GM18508 (cell line): ENCODE measurements around the gene PRELP.
"Not testable (repeated sequence)": the region's sequence is repeated elsewhere in the genome, so short reads cannot be mapped to it uniquely, and the experiment has no call there.

Experiments
- ATAC-seq: cut with Tn5 transposase; IDR thresholded peaks from one replicate; pipeline ENCODE4 v1.9.1; 2021; ENCODE audit warnings: moderate number of reproducible peaks; ENCODE audit not compliant: insufficient read depth, unreplicated experiment

The PRELP gene

DNA sequence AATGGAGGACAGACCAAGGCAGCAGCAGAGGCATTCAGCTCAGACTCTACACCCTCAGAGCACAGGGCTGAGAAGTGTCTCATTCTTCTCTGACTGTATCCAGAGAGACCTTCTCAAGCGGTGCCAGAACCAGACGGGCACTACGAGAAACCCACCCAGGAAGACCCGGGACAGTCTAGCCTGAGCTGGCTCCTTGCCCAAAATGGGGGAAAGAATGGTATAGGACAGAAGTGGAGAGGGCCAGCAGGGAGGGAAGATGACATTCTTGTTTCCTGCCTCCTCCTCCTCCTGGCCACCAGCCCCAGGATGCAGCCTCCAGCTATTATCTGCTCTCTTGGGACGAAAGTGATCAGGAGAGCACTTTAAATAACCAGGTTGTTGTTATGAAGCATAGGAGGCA is 22.6 kb upstream of the PRELP start:
- no peak for ATAC-seq

DNA sequence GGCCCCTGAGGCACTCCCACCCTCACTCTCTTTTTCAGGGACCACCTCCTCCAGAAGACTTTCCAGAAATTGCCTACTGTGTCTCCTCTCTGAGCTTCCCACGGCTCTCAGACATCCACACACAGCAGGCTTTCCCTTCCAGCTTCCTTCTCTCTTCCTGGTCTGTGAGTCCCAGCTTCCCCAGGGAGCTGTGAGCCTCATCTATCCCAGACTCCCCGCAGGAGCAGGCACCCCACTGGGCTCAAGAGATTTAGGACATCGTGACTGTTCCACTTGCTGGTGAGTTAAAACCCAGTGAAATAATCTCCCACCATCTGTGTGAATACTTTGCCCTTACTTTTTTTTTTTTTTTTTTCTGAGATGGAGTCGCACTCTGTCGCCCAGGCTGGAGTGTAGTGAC is 22.0 kb upstream of the PRELP start:
- no peak for ATAC-seq

DNA sequence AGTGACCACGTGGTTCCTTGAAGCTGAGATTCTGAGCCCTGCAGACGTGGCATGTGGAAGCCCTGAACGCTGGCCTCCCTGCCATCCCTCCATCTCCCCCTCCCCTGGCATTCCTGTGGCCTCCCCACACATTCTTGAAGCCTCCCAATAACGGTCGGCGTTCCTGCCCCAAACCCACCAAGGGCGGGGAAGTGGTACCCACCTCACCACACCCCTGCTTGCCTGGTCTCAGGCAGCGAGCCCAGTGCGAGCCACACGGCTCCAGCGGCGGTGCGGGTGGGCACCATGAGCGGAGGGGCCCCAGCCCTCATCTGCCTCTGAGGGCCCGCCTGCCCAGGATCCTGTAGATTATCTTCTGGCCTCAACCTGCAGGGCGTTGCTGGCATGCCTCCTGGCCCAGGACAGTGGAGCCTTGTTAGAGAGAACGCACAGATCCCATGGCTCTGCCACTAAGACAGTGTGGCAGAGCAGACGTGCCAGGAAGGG is 20.6 kb upstream of the PRELP start:
- no peak for ATAC-seq

DNA sequence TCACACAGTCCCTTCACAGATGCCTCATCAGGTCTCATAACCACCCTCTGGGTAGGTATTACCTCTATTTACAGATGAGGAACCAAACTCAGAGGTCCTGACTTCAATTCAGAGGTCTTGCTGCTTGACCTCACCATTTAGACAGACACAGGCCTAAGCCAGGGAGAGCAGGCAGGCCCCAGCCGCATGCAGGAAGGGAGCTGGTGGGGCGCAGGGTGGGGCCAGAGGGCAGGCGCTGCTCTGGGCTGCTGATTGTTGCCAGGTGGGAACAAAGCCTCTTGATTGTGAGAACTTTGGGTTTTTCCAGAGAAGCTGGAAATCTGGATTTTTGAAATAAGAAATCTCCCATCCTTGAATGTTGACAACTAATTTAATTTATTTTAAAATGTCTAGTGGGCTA is 19.9 kb upstream of the PRELP start:
- ATAC-seq: no peak

DNA sequence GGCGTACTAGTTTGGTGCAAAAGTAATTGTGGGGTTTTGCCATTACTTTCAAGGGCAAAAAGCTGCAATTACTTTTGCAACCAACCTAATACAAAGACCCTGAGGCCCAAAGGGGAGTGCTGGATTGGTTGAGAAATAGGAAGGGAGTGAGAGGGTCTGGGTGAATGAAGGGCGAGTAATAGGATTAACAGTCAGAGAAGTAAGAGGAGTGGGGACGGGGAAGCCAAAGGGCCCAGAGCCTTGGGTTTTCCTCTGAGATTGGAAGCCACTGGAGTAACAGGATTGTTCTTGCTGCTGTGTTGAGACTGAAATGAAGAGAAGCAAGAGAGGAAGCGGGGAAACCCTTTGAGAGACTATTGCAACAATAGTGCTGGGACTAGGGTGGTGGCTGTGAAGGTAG is 19.0 kb upstream of the PRELP start:
- no peak for ATAC-seq

DNA sequence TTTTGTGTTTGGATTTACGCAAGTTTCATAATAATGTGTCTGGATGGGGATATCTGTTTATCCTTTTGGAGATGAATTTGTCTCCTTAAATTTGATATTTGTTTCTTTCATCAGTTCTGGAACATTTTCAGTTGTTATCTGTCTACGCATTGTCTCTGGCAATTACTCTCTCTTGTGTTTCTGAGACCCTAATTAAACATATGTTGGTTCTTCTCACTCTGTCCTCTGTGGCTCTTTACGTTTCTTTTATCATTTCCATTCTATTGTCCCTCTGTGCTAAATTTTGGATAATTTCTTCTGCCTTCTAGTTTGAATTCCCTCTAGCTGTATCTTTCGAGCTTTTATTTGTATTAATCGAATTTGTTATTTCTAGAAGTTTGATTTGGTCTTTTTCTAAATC is 17.5 kb upstream of the PRELP start:
- no peak for ATAC-seq

DNA sequence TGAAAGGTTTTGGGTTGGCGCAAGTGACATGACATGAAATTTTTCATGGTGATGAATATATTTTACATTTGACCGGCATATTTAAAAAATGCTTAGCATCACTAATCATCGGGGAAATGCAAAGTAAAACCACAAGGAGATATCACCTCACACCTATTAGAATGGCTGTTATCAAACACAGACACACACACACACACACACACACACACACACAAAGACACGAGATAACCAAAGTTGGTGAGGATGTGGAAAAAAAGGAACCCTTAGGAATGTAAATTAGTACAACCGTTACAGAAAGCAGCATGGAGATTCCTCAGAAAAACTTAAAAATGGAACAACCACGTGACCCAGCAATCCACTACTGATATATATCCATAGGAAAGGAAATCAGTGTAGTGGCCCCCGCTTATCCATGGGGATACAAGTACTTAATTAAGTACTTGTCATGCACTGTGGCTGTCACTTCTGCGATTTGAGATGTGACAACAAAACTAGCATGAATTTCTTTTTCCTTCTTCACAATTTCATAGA is 15.9 kb upstream of the PRELP start:
- ATAC-seq: no peak

DNA sequence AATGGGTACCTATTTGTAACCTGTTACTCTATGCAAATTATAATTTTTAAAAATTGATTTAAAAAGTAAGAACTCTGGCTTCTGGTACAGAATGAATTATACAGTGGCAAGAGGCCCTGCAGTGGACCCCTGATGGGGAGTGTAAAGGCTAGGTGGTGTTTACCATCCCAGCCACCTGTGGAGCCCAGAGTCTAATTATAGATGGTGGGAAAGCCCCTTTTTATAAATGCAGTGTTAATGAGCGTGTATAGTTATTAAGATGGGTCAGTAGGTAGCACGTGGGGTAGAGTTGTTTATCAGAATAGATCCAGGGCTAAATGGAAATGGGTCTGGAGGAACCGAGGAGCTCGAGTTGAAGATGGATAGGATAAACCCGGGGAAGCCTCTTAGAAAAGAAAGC is 13.9 kb upstream of the PRELP start:
- no peak for ATAC-seq

DNA sequence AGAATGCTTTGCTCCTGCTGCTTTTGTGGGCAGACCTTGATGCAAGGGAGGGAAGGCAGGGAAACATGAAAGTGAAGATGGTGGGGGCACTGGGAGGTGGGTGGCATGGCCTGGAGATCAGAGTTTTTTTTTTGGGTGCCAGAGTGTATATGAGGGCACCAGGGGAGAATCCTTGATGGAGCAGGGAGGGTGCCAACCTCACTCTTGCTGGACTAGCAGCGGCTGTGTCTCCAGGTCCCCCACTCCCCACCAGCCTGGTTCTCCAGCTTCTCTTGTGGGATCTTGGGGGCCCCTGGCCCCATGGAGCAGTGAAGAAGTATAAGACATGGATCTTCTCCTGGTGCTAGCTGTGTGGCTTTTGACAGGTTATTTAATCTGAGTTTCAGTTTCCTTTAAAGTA is 13.5 kb upstream of the PRELP start:
- ATAC-seq: no peak

DNA sequence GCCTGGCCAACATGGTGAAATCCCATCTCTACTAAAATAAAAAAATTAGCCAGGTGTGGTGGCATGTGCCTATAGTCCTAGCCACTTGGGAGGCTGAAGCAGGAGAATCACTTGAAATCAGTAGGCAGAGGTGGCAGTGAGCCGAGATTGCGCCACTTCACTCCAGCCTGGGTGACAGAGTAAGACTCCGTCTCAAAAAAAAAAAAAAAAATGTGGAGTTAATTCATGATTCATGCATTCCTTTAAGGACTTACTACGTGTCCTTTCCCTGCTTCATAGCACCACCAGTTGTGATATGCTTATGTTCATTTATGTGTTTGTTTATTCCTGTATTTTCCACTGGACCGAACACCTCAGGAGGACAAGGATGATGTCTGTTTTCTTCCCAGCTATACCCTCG is 12.7 kb upstream of the PRELP start:
- no peak for ATAC-seq

DNA sequence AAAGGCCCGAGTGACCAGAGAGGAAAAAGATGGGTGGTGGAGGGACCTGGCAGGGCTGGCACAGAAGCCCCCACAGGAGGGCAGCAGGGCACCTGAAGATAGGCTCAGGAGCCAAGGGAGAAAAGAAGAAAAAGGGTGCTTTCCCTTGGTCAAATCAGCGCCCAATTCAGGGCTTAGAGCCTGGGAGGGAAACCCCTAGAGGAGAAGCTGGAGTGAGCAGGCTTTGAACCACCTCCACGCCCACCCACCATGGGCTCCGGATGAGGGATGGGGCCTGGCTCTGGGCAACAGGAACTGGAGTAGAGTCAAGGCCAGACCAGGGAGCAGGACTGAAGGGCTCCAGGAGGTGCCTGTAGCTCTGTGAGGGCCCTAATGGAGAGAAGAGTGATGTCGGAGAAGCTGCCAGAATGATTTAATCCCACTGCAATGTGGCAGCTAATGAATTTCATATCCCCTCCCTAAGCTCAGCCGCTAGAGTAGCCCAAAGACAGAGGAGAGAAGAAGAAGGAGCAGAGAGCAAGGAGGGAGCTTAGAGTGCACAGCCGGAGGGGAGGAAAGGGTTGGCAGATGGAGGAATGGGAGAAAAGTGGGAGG is 12.0 kb upstream of the PRELP start:
- ATAC-seq: no peak

DNA sequence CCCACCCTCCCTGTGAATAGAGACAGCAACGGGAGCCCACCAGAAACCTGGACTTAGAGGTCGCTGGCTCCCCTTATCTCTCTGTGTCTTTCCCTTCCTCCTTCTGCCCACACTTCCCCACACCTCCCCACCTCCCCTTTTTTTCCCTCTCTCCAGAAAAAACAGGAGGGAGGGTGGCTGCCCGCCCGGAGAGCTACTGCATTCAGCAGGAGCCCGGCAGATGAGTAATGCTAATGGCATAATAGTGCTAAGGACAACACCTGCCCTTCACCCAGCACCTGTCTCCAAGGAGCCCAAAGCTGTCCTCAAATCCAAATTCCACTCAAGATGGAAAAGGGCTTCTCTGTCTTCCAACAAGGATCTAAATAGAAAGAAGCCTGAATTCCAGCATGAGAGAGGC is 11.4 kb upstream of the PRELP start:
- ATAC-seq: no peak

DNA sequence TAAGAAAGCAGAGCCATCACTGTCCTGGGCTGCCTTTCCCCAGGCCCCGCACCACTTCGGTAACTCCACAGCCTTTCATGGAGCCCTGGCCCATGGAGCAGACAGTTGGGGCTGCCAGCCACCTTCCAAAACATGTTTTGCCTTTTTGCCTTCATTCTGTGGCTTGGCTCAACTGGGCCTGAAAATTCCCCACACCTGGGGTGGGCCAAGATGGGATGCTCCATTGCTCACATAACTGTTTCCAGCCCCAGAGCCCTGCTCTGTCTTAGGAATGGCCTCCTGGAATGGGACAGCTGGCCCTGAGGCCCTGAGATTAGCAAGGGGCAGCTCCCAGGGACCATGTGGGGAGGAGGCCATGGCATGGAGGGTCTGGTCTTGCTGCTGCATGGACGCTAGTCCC is 10.9 kb upstream of the PRELP start:
- no peak for ATAC-seq

DNA sequence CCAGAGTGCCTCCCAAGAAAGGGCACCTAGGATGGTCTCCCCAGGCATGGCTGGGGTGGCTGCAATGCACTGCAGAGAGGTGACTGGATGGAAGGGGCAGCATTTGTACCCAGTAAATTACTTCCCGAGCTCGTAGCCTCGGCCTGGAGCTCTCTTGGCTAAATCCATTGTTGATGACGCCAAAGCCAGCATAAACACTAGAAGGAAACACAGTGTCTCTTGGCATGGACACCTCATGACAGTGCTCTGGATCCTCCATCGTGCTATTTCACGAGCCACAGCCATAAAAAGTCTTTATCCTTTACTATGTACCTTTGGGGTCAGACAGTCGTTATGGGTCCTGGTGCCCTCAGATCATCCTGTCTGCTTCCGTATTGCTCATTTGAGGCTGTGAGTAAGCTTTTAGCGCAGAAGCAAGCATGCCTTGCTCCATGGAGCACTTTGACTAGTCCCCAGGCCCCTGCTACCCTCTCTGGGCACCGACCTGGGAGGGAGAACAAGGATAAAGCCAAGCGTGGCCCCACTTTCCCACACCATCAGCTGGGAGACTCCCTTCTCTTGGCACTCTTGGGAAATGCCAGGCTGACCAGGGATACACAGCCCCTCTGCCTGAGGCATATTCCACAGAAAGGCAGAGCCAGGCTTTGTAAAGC is 10.3 kb upstream of the PRELP start:
- no peak for ATAC-seq

DNA sequence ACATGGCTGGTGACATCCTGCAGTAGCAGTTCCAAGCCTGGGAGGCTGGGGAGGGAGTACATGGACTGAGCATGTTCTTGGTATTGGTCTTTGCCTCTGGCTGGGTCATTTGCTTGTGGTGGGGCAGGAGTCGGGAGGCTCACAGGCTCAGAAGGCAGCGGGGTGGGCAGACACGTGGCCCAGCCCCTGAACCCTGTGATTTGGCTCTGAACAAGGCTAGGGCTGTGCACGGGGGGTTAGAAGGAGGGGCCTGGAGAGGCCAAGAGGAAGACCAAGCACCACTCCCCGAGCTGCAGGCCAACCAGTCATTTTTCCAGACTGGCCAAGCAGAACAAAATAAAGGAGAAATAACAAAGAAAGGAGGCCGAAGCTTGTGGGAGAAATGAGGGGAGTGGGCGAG is 9.7 kb upstream of the PRELP start:
- ATAC-seq: no peak

DNA sequence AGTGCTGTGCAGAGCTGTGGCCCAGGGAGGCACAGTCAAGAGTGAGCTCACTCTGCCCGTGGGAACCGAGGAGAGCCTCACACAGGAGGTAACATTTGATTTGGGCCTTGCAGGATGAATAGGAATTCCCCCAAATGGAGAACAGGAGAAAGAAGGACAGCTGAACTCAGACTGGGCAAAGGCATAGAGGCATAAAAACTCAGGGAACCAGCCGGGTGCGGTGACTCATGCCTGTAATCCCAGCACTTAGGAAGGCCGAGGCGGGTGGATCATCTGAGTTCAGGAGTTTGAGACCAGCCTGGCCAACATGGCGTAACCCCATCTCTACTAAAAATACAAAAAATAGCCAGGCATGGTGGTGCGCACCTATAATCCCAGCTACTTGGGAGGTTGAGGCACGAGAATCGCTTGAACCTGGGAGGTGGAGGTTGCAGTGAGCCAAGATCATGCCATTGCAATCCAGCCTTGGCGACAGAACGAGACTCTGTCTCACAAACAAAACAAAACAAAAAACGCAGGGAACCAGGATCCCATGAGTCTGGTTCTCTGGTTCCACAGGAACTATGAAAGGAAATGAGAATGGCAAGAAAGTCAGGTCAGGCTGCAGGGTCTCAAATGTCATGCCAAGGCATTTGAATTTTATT is 8.6 kb upstream of the PRELP start:
- not testable (repeated sequence) for ATAC-seq

DNA sequence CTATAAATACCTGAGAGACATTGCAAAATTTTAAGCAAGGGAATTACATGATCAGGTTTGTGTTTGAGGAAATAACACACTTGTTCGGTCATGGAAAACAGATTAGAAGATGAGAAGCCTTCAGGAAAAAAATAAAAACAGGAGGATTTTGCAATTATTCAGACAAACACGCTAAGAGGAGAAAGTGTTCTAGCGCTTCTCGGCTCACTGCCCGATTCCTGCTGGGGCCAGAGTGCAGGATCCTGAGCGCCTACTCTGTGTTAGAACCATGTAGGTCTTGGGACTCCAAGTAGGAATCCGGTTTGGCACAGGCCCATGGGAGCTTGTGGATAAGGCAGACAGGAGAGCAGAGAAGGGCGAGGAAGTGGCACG is 8.1 kb upstream of the PRELP start:
- no peak for ATAC-seq

DNA sequence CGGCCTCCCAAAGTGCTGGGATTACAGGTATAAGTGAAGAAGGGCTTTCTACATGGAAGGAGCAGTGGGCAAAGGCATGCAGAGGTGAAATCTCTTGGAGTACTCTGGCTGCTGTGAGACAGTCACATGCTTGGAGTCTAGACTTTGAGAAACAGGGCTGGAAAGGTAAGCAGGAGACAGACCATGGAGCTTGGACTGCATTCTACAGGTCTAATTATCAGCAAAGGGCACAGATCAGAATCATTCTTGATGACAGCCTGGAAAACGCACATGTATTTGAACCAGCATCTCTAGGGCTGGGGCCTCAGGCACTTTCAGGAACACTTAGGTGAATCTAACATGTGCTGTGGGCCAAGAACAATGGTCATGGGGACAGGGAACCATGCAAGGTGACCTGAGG is 7.3 kb upstream of the PRELP start:
- no peak for ATAC-seq

DNA sequence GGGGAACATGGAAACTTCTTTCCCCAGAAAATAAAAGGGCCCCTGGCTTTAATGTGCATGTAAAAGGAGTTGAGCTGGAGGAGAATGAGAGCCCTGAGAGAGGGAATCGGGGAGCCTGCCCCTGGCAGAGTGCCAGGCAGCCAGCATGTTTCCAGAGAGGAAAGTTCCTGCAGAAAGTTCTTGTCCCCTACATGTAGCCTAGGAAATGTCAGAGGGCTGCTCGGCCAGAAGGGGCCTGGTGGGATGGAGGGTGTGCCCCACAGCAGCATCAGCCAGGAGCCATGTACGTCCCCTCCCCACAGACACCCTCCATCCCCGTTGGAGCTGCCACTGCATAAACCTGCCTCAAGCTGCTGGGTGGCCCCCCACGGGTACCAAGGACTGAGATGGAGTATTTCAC is 5.4 kb upstream of the PRELP start:
- ATAC-seq: no peak

DNA sequence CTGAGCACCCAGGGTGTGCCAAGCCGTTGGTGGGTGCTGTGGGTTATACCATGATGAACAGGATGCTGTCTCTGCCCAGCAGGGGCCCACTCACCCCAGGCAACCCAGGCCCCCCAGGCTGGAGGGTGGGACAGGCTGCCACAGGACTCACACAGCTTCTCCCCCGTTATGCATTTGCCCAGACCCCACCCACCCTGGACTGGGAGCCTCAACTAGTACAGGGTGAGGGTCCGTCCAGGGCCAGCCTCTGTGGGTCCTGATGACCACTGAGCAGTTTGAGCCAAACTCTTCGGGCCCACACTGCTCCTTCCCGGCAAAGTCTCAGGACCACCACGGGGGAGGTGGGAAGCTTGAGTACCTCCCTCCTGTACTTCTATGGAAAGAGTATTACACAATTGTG is 3.8 kb upstream of the PRELP start:
- no peak for ATAC-seq

DNA sequence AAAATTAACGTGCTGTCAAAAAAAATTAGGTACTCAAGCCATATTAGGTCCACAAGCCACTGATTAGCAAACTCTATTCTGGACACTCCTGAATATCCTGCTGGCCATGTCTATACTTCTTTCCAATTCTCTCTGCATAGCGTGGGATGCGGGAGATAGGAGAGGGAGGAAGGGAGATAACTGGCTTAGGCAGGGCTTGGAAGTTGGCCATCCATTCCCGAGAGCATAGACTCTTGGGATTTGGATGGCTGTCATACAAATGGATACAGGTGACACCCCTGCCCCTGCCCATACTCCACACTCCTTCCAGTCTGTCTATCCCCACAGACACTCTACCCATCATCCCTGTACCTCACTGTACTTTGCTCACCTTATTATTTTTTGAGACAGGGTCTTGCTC is 2.3 kb upstream of the PRELP start:
- ATAC-seq: no peak

DNA sequence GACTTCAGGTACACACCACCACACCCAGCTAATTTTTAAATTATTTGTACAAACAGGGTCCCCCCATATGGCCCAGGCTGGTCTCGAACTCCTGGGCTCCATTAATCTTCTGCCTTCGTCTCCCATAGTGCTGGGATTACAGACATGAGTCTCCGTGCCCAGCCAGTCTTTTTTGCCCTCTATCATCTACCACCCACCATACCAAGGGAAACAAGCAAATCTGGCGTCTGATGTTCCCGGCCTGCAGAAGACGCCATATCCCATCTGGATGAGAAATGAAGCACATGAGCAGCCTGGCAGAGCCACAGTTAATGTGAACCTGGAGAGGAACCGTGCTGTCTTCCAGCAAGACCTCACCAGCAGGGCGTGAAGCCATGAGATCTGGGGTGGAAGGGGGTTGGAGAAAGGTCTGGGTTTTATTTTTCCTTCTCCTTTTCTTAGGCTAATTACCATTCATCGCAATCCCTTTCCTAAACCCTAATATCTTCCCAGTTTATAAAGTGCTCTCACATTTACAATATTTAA is 1.8 kb upstream of the PRELP start:
- ATAC-seq: no peak
